OCI-LY7 (cell line): ENCODE measurements around the gene NRROS. TPM values are rescaled to one million over a fixed set of nuclear protein-coding genes. Genes with fewer than 3 reads are reported as not detected.
A peak's percentile ranks its signal among the peaks of the same experiment; 100 is the strongest.

Experiments
- BruUV-seq: library from RNA; stranded (reverse); fragments of 400-500 nt; replicated peaks from 2 replicates; lab custom pipeline; 2021; lab: Mats Ljungman, UMichigan
- CTCF ChIA-PET: fragments of 300-600 bp; sonication (Branson Sonifier 250); formaldehyde crosslinking; loops from one replicate; lab custom pipeline; 2022; ENCODE audit warnings: antibody characterized with exemption; ENCODE audit not compliant: unreplicated experiment; lab: Charles Lee
- POLR2A ChIA-PET: fragments of 300-600 bp; sonication (Branson Sonifier 250); formaldehyde crosslinking; loops from one replicate; lab custom pipeline; 2022; ENCODE audit warnings: antibody characterized with exemption; lab: Charles Lee
- DNase-seq: peaks from one replicate; pipeline ENCODE4 v3.0.0-alpha.2; 2015; ENCODE audit warnings: low spot score
- H2AFZ ChIP-seq: fragments of 200-600 bp; sonication (generic), shearing (Covaris generic); 2 replicates; pipeline ENCODE4 v1.6.1; 2014; ENCODE audit warnings: mild to moderate bottlenecking, antibody characterized with exemption, low read length, moderate library complexity
- H3K27ac ChIP-seq: fragments of 200-600 bp; sonication (generic); 2 replicates; pipeline ENCODE4 v1.5.1; 2014; ENCODE audit warnings: mixed run types, low read depth, mild to moderate bottlenecking, moderate library complexity, low read length, inconsistent platforms; ENCODE audit not compliant: poor library complexity, severe bottlenecking
- H3K36me3 ChIP-seq: fragments of 200-600 bp; sonication (generic); 2 replicates; pipeline ENCODE4 v1.6.1; 2014; ENCODE audit warnings: mild to moderate bottlenecking, antibody characterized with exemption, low read length, moderate library complexity, mixed read lengths; ENCODE audit not compliant: insufficient read depth
- H3K4me1 ChIP-seq: fragments of 200-600 bp; sonication (generic); 2 replicates; pipeline ENCODE4 v1.5.1; 2014; ENCODE audit warnings: mild to moderate bottlenecking, low read length; ENCODE audit not compliant: insufficient read depth, poor library complexity, severe bottlenecking
- H3K4me2 ChIP-seq: fragments of 200-600 bp; sonication (generic); 2 replicates; pipeline ENCODE4 v1.6.1; 2014; ENCODE audit warnings: mild to moderate bottlenecking, low read length
- H3K4me3 ChIP-seq: fragments of 200-600 bp; sonication (generic); 2 replicates; pipeline ENCODE4 v1.5.1; 2014; ENCODE audit warnings: mild to moderate bottlenecking, low read depth, low read length; ENCODE audit not compliant: poor library complexity, severe bottlenecking
- H3K79me2 ChIP-seq: fragments of 200-600 bp; sonication (generic); 2 replicates; pipeline ENCODE4 v1.6.1; 2016; ENCODE audit warnings: low read depth, mild to moderate bottlenecking, low read length, moderate library complexity, mixed read lengths; ENCODE audit not compliant: insufficient read depth
- H3K9me2 ChIP-seq: fragments of 200-600 bp; sonication (generic); 2 replicates; pipeline ENCODE4 v1.6.1; 2016; ENCODE audit warnings: mild to moderate bottlenecking, low read length, mixed read lengths; ENCODE audit not compliant: insufficient read depth
- H3K9me3 ChIP-seq: fragments of 200-600 bp; sonication (generic); 2 replicates; pipeline ENCODE4 v1.6.1; 2014; ENCODE audit warnings: mild to moderate bottlenecking, mixed run types, low read length, mixed read lengths
- H4K20me1 ChIP-seq: fragments of 200-600 bp; sonication (generic); 2 replicates; pipeline ENCODE4 v1.6.1; 2014; ENCODE audit warnings: mild to moderate bottlenecking, antibody characterized with exemption, low read length, moderate library complexity, mixed read lengths; ENCODE audit not compliant: insufficient read depth
- CTCF ChIP-seq: fragments of 200-600 bp; sonication (generic); conservative IDR thresholded peaks from 2 replicates; pipeline ENCODE4 v1.5.1; 2014; ENCODE audit warnings: mild to moderate bottlenecking, antibody characterized with exemption, low read length, moderate library complexity, mixed read lengths
- EZH2phosphoT487 ChIP-seq: fragments of 200-600 bp; sonication (generic); IDR thresholded peaks from 2 replicates; pipeline ENCODE4 v1.6.1; 2018; ENCODE audit warnings: low read depth, borderline replicate concordance, mild to moderate bottlenecking, mixed run types, antibody characterized with exemption, low read length, moderate library complexity, mixed read lengths
- intact Hi-C: fragments of 100-400 bp; cut with micrococcal nuclease; formaldehyde crosslinking; loops from one replicate; pipeline ENCODE4 v1.10.0; 2022; ENCODE audit not compliant: unreplicated experiment
- total RNA-seq, 2 experiments: library from RNA; depleted of rRNA in 1 of 2; stranded (reverse); fragments of >200 nt in 1 of 2; shearing (Covaris generic) in 1 of 2; gene quantifications; 2 replicates each; pipeline ENCODE4 v1.2.3, GENCODE V29; 2014 to 2022

NRROS gene
- total RNA-seq, 2 experiments from 2014 or later, result 1.1 to 3.8 TPM

- H3K4me3 ChIP-seq, result no peak overlapping the region
These were observed 5.3 kb upstream of the NRROS start for GRCh38 chr3:196634224-196634623.

GRCh38 chr3:196634829-196635228 lies 4.7 kb upstream of the NRROS start:
- Histone ChIP-seq H3K9me2 (no peaks in the 10 kb centered on the region), H3K36me3 (no peaks in the 10 kb centered on the region), H3K4me2 (no peak overlapping the region), H3K4me3 (no peak overlapping the region), H2AFZ (no peak overlapping the region), H3K27ac (no peak overlapping the region), H4K20me1 (no peaks in the 10 kb centered on the region), H3K9me3 (no peaks in the 10 kb centered on the region), H3K4me1 (peaks cover 46% of the 10 kb centered on the region), H3K79me2 (no peaks in the 10 kb centered on the region)
- CTCF ChIA-PET, result no interaction called here
- TF ChIP-seq CTCF, result no peak
- TF ChIP-seq EZH2phosphoT487, result no peak
- intact Hi-C loops, result loop anchor here (10.0 kb wide), 1 partner anchor 660 kb away; the partner anchor contains the start of gene DLG1
- POLR2A ChIA-PET, result no interaction called here
- no TSS peak for BruUV-seq
- DNase-seq, result no peak

More at GRCh38 chr3:196634224-196634623, 5.3 kb upstream of the NRROS start:
- H3K79me2 ChIP-seq, result no peaks in the 10 kb centered on the region
- no peaks in the 10 kb centered on the region for H3K9me3 ChIP-seq
- H4K20me1 ChIP-seq, result no peaks in the 10 kb centered on the region
- H3K9me2 ChIP-seq, result no peaks in the 10 kb centered on the region
- ChIA-PET CTCF (no interaction called here), POLR2A (no interaction called here)
- no peak overlapping the region for H3K27ac ChIP-seq
- peak overlapping the region; percentile 76 for H3K4me2 ChIP-seq
- peak; percentile 31 for DNase-seq
- H3K36me3 ChIP-seq, result no peaks in the 10 kb centered on the region
- H3K4me1 ChIP-seq, result peaks cover 40% of the 10 kb centered on the region
- intact Hi-C loops, result loop anchor here (10.0 kb wide), 1 partner anchor 661 kb away; the partner anchor contains the start of gene DLG1
- no peak overlapping the region for H2AFZ ChIP-seq
- TF ChIP-seq EZH2phosphoT487 (no peak), CTCF (no peak)
- no TSS peak for BruUV-seq
